Heart right ventricle (tissue), 16 donors: ENCODE results near the gene COL16A1. TPM values are rescaled to one million over a fixed set of nuclear protein-coding genes. Genes with fewer than 3 reads are reported as not detected.

Experiments used
- ATAC-seq, 8 donors: fragments of 200-7000 bp; cut with Tn5 transposase; one replicate each; pipeline ENCODE4 v1.9.1; 2020; ENCODE audit warnings: mild to moderate bottlenecking in 8 of 8, moderate library complexity in 8 of 8, moderate number of reproducible peaks in 1 of 8
- DNase-seq, 2 donors: peaks; one replicate each; pipeline ENCODE4 v3.0.0-alpha.2; 2020
- H3K27ac ChIP-seq, 10 donors: fragments of 200-600 bp; sonication (generic) in 2 of 10; one replicate each; pipeline versions ENCODE4 v1.5.0 to v1.8.0; 2020 to 2022; ENCODE audit warnings: mild to moderate bottlenecking in 3 of 10
- H3K27me3 ChIP-seq, 7 donors: fragments of 200-600 bp; one replicate each; pipeline ENCODE4 v1.8.0; 2021 to 2022; ENCODE audit warnings: mild to moderate bottlenecking in 2 of 7
- H3K36me3 ChIP-seq, 9 donors: fragments of 200-600 bp; sonication (generic) in 1 of 9; one replicate each; pipeline versions ENCODE4 v1.5.0 to v1.8.0; 2020 to 2022; ENCODE audit warnings: mild to moderate bottlenecking in 2 of 9
- H3K4me1 ChIP-seq, 9 donors: fragments of 200-600 bp; sonication (generic) in 1 of 9; one replicate each; pipeline versions ENCODE4 v1.5.0 to v1.8.0; 2020 to 2022; ENCODE audit warnings: mild to moderate bottlenecking in 4 of 9
- H3K4me3 ChIP-seq, 10 donors: fragments of 200-600 bp; sonication (generic) in 2 of 10; one replicate each; pipeline versions ENCODE4 v1.5.0 to v1.8.0; 2020 to 2022; ENCODE audit warnings: mild to moderate bottlenecking in 7 of 10, moderate library complexity in 2 of 10
- H3K9me3 ChIP-seq, 11 donors: fragments of 200-600 bp in 10 of 11; sonication (generic) in 2 of 11; one replicate each; pipeline versions ENCODE4 v1.5.0 to v1.8.0; 2013 to 2022; ENCODE audit warnings: mild to moderate bottlenecking in 2 of 11, control low read depth in 1 of 11, moderate library complexity in 1 of 11
- CTCF ChIP-seq, 9 donors: fragments of 200-600 bp; sonication (generic) in 2 of 9; IDR thresholded peaks; one replicate each; pipeline versions ENCODE4 v1.5.0 to v1.8.0; 2021 to 2022; ENCODE audit warnings: antibody characterized with exemption in 9 of 9, mild to moderate bottlenecking in 5 of 9, moderate library complexity in 1 of 9
- WGBS, 2 donors: extraction: QIAGEN DNeasy Blood & Tissue Kit; methylation state at CpG; one replicate each; pipeline ENCODE4 v1.1.7; 2013; ENCODE audit warnings: inconsistent platforms in 1 of 2; 5-methylcytosine and 5-hydroxymethylcytosine counted together
- intact Hi-C, 10 donors: fragments of 100-400 bp; cut with DNase I; formaldehyde crosslinking; loops; one replicate each; pipeline versions ENCODE4 v1.11.1 to v1.14.2; 2022
- polyA plus RNA-seq, 2 donors: library from polyadenylated mRNA; stranded (reverse); fragments of 200-250 nt; gene quantifications; one replicate each; pipeline ENCODE4 v1.2.3, GENCODE V29; 2013
- total RNA-seq, 10 donors: library from RNA; stranded (reverse); fragmentation: NEBNext Ultra II Directional in 3 of 10; extraction: Animal tissue kit (Norgen Biotek cat#: 25700) in 3 of 10; gene quantifications; one replicate each; pipeline versions ENCODE4 v1.2.1 to v1.2.4, GENCODE V29; 2021 to 2023
- donor health status: Arrhythmogenic right ventricular cardiomyopathy.
- donor health status: ischemic (EF 13 %, LVEDD 7.1; RV severe dilation, severe dysfunction).
- donor health status: healthy with polysubstance abuse.
- donor health status: DM: no; HTN: yes; CAD: no.
- donor health status: DM: no; HTN: no; CAD: no.
- donor health status: ischemic (EF 25% LVEDD 6.9; RV normal size, moderate dysfunction).
- donor health status: ischemic (EF 25% LVEDD 5.7; RV mildly dilated, moderate dysfunction).
- donor health status: healthy.
- donor health status: DM: yes; HTN: yes; CAD: no.
- donor health status: Ischemic cardiomyopathy.
- donor health status: ischemic (EF 35%, LVEDD 5.7; RV mildly dilated, moderate dysfunction).
- donor health status: nonischemic (EF 11% LVEDD 7.7; RV severe dilation, severe dysfunction).
- donor health status: DM: yes; HTN: yes; CAD: no.
- donor health status: PGD.
- donor health status: ischemic (EF 29% LVEDD 5.4; RV normal size, mild dysfunction).
- donor health status: nonischemic (EF 23%, LVEDD 6.1; RV moderate dilation, normal function).

COL16A1 gene
- total and polyA plus RNA-seq, 12 donors, result 7.4 to 35.3 (median 16.6) TPM

DNA sequence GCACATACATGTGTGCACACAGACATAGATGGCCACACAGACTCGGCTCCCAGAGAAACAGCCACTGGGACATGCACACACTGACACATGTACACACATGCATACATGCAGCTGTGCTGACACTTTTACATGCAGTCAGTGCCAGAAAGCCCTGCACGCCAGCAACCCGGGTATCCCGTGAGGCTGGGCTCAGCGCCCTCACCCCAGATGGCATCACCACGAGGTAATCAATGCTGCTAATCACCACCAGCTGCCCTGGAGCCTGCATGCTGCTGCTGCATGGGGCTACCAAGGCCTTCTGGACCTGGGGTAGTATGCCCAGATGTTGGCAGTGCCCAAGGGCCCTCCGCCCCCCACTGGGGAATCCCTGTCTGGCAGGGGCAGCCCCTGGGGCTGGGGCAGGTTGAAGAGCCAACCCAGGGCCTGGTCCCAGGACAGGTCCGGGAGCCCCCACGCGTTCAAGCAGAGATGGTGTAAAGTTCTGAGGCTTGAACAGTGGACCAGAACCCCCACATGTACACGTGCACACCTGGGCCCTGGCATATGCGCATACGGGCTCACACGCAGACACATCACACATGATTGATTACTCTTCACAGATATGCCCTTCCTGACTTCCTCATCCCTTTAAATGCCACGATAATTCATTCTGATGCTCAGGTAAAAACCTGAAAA is 2.7 kb upstream of the COL16A1 start:
- TF ChIP-seq CTCF (IDR thresholded peaks at IDR 0.05), result no peak
- Histone ChIP-seq H3K4me1 (peaks cover 6 to 55% (median 31%) of the 10 kb centered on the region in 9 donors), H3K4me3 (no peak overlapping the region), H3K27ac (no peak overlapping the region), H3K27me3 (peaks cover 0 to 23% (median 0%) of the 10 kb centered on the region in 7 donors), H3K9me3 (no peaks in the 10 kb centered on the region), H3K36me3 (no peaks in the 10 kb centered on the region)
- DNase-seq (no peak), ATAC-seq (no peak)
- intact Hi-C loops, result no loop called here
- 86 to 89% methylated on average over 15 of the region's 15 CpGs for WGBS, 2 donors

- peak in 7 of 8 donors; percentile 11 to 40 (median 21) for ATAC-seq
- peak in 5 of 9 donors; percentile 16 to 39 (median 28) for TF ChIP-seq CTCF (IDR thresholded peaks at IDR 0.05)
- intact Hi-C loops, result no loop called here
- DNase-seq, result peak; percentile 25 to 56
- Histone ChIP-seq H3K36me3 (no peaks in the 10 kb centered on the region), H3K27ac (peak overlapping the region in 8 of 10 donors; percentile 62 to 90 (median 78)), H3K9me3 (no peaks in the 10 kb centered on the region), H3K4me3 (peak overlapping the region in 8 of 10 donors; percentile 43 to 58 (median 52)), H3K27me3 (peaks cover 0 to 23% (median 0%) of the 10 kb centered on the region in 7 donors), H3K4me1 (peaks cover 16 to 68% (median 43%) of the 10 kb centered on the region in 9 donors)
- WGBS, 2 donors, result 59 to 60% methylated on average over 23 of the region's 23 CpGs
Observed at GRCh38 chr1:31705080-31705866, 1.5 kb upstream of the COL16A1 start.

- intact Hi-C loops, result loop anchor here in 1 of 10 donors (5.0 kb wide), 1 partner anchor 37 kb away; no protein-coding TSS in a partner anchor
- H3K27me3 ChIP-seq, result peaks cover 0 to 23% (median 0%) of the 10 kb centered on the region in 7 donors
- peak in 7 of 8 donors; percentile 2 to 37 (median 16) for ATAC-seq
- no peak for DNase-seq
- H3K9me3 ChIP-seq, result no peaks in the 10 kb centered on the region
- peaks cover 0 to 5% (median 0%) of the 10 kb centered on the region in 9 donors for H3K36me3 ChIP-seq
- 35 to 38% methylated on average over 18 to 19 of the region's 19 CpGs for WGBS, 2 donors
- no peak for TF ChIP-seq CTCF (IDR thresholded peaks at IDR 0.05)
- peaks cover 17 to 76% (median 44%) of the 10 kb centered on the region in 9 donors for H3K4me1 ChIP-seq
- peak overlapping the region in 9 of 10 donors; percentile 38 to 58 (median 50) for H3K4me3 ChIP-seq
- H3K27ac ChIP-seq, result peak overlapping the region; percentile 36 to 90 (median 78)
Observed at GRCh38 chr1:31704271-31705079, 658 bp upstream of the COL16A1 start.
